ENCODE data around the gene TEX14.
"Not testable (repeated sequence)": the region's sequence is repeated elsewhere in the genome, so short reads cannot be mapped to it uniquely, and the experiment has no call there.

The TEX14 gene

GRCh38 chr17:58658804-58659713, 32.8 kb downstream of the TEX14 start:
- peak; percentile 76 for DNase-seq (ENCODE audit: low read depth)

GRCh38 chr17:58657962-58658803, 33.7 kb downstream of the TEX14 start:
- DNase-seq (ENCODE audit: low read depth): not testable (repeated sequence)

- no peak for DNase-seq (ENCODE audit: low read depth)
These were observed 43.6 kb downstream of the TEX14 start for GRCh38 chr17:58648236-58648635.

GRCh38 chr17:58643147-58643546, 48.7 kb downstream of the TEX14 start:
- no peak for DNase-seq (ENCODE audit: low read depth)

- no peak for DNase-seq (ENCODE audit: low read depth)
These were observed 49.9 kb downstream of the TEX14 start for GRCh38 chr17:58641887-58642311.

- DNase-seq (ENCODE audit: low read depth): no peak
These were observed 51.6 kb downstream of the TEX14 start for GRCh38 chr17:58640202-58640601.

- DNase-seq (ENCODE audit: low read depth): no peak
These were observed 52.2 kb downstream of the TEX14 start for GRCh38 chr17:58639681-58640080.

- DNase-seq (ENCODE audit: low read depth): no peak
These were observed 54.8 kb downstream of the TEX14 start for GRCh38 chr17:58637011-58637570.

- DNase-seq (ENCODE audit: low read depth): no peak
These were observed 59.2 kb downstream of the TEX14 start for GRCh38 chr17:58632324-58633314.

- peak; percentile 93 for DNase-seq (ENCODE audit: low read depth)
These were observed 60.1 kb downstream of the TEX14 start for GRCh38 chr17:58631523-58632323.

GRCh38 chr17:58630883-58631522, 60.8 kb downstream of the TEX14 start:
- DNase-seq (ENCODE audit: low read depth): peak; percentile 14

GRCh38 chr17:58626905-58627304, 64.9 kb downstream of the TEX14 start:
- no peak for DNase-seq (ENCODE audit: low read depth)

GRCh38 chr17:58624751-58625150, 67.1 kb downstream of the TEX14 start:
- no peak for DNase-seq (ENCODE audit: low read depth)

GRCh38 chr17:58621174-58621573, 70.7 kb downstream of the TEX14 start:
- DNase-seq (ENCODE audit: low read depth): no peak

GRCh38 chr17:58618336-58618735, 73.5 kb downstream of the TEX14 start:
- DNase-seq (ENCODE audit: low read depth): no peak

GRCh38 chr17:58617563-58617962, 74.3 kb downstream of the TEX14 start:
- no peak for DNase-seq (ENCODE audit: low read depth)

GRCh38 chr17:58615768-58616659, 75.8 kb downstream of the TEX14 start:
- no peak for DNase-seq (ENCODE audit: low read depth)

GRCh38 chr17:58614859-58615459, 76.9 kb downstream of the TEX14 start:
- DNase-seq (ENCODE audit: low read depth): no peak
